K562 (cell line): Measurements from ENCODE around the gene ADSS1. TPM values are rescaled to one million over a fixed set of nuclear protein-coding genes. Genes with fewer than 3 reads are reported as not detected.

ENCODE experiments used
- DACH1 ChIP-seq: fragments of 450-650 bp; IDR thresholded peaks from 2 replicates; pipeline ENCODE4 v1.6.1; 2018; ENCODE audit not compliant: partially characterized antibody
- DEAF1 ChIP-seq: fragments of 450-650 bp; formaldehyde crosslinking; IDR thresholded peaks from 2 replicates; pipeline ENCODE4 v1.4.0; 2020; ENCODE audit warnings: mild to moderate bottlenecking, moderate library complexity
- FOS ChIP-seq: IDR thresholded peaks from 3 replicates; pipeline ENCODE4 v1.6.1; 2011; ENCODE audit not compliant: insufficient read length; ENCODE audit errors: extremely low read depth
- IRF2 ChIP-seq: sonication (generic); formaldehyde crosslinking; IDR thresholded peaks from 2 replicates; pipeline ENCODE4 v1.8.1; 2022; ENCODE audit warnings: mild to moderate bottlenecking, missing genetic modification reagents
- JUND ChIP-seq, 2 experiments: IDR thresholded peaks; 2 replicates in 1 of 2; 3 replicates in 1 of 2; pipeline ENCODE4 v1.6.1; 2011; ENCODE audit warnings: borderline replicate concordance in 2 of 2, low read depth in 2 of 2, low read length in 2 of 2, improper control_type of control experiment in 1 of 2, missing biosample characterization in 1 of 2, missing genetic modification characterization in 1 of 2, missing genetic modification reagents in 1 of 2
- MAX ChIP-seq: sonication (generic); formaldehyde crosslinking; IDR thresholded peaks from 2 replicates; pipeline ENCODE4 v1.9.0; 2022; ENCODE audit warnings: mild to moderate bottlenecking, missing genetic modification reagents
- MCM5 ChIP-seq: fragments of 450-650 bp; IDR thresholded peaks from 2 replicates; pipeline ENCODE4 v1.6.1; 2016; ENCODE audit warnings: low read depth
- MEF2A ChIP-seq: IDR thresholded peaks from 2 replicates; pipeline ENCODE4 v1.6.1; 2011; ENCODE audit warnings: low read depth, mild to moderate bottlenecking, low read length, moderate library complexity; ENCODE audit not compliant: control insufficient read depth
- NUFIP1 ChIP-seq: fragments of 450-650 bp; IDR thresholded peaks from 2 replicates; pipeline ENCODE4 v1.6.1; 2018; ENCODE audit not compliant: partially characterized antibody
- SIN3A ChIP-seq, 2 experiments: fragments of 150-350 bp in 1 of 2; IDR thresholded peaks; 2 replicates each; pipeline ENCODE4 v1.6.1; 2011 to 2016; ENCODE audit warnings: borderline replicate concordance in 2 of 2, low read depth in 2 of 2, low read length in 2 of 2, mild to moderate bottlenecking in 2 of 2, moderate library complexity in 2 of 2; ENCODE audit not compliant: control insufficient read depth in 1 of 2
- SREBF2 ChIP-seq: sonication (generic); formaldehyde crosslinking; IDR thresholded peaks from 2 replicates; pipeline ENCODE4 v1.4.0; 2020; ENCODE audit warnings: mild to moderate bottlenecking, missing genetic modification reagents
- ZFP36 ChIP-seq: fragments of 150-350 bp; IDR thresholded peaks from 2 replicates; pipeline ENCODE4 v1.6.1; 2018; ENCODE audit warnings: low read length, low read depth; ENCODE audit not compliant: partially characterized antibody
- ZNF23 ChIP-seq: fragments of 250-450 bp; sonication (Bioruptor Pico); IDR thresholded peaks from 2 replicates; pipeline ENCODE4 v1.4.0; 2020; ENCODE audit warnings: mild to moderate bottlenecking
- ZNF57 ChIP-seq: fragments of 450-650 bp; formaldehyde crosslinking; IDR thresholded peaks from 2 replicates; pipeline ENCODE4 v1.4.0; 2020; ENCODE audit warnings: mild to moderate bottlenecking, moderate library complexity
- ZNF695 ChIP-seq: fragments of 450-650 bp; formaldehyde crosslinking; IDR thresholded peaks from 2 replicates; pipeline ENCODE4 v1.4.0; 2020; ENCODE audit warnings: mild to moderate bottlenecking, moderate library complexity
- ZNF707 ChIP-seq: fragments of 250-450 bp; sonication (Bioruptor Pico); conservative IDR thresholded peaks from 2 replicates; pipeline ENCODE4 v1.8.0; 2022; ENCODE audit warnings: inconsistent platforms, mild to moderate bottlenecking, moderate library complexity
- polyA plus RNA-seq, 8 experiments: library from polyadenylated mRNA; depleted of rRNA in 4 of 8; stranded (reverse) in 5 of 8; unstranded in 3 of 8; fragments of >200 nt; fragmentation: Nextera tagmentation in 2 of 8; fragmentation: Illumina TruSeq in 1 of 8; extraction: Ambion mirVana in 2 of 8; extraction: Trizol in 1 of 8; gene quantifications; 2 replicates each; pipeline versions ENCODE4 v1.2.1 to v1.2.3, GENCODE V29; 2011 to 2014; ENCODE audit warnings: inconsistent platforms in 1 of 8, missing spikeins in 1 of 8
- total RNA-seq, 7 experiments: library from RNA; depleted of rRNA in 6 of 7; stranded (reverse); fragments of >200 nt in 6 of 7; fragmentation: Illumina TruSeq in 2 of 7; extraction: Trizol in 2 of 7; gene quantifications; 2 replicates each; pipeline versions ENCODE4 v1.2.1 to v1.2.3, GENCODE V29; 2011 to 2021; ENCODE audit warnings: low replicate concordance in 1 of 7
- TF ChIP-seq, protein P1 (sequence below): fragments of 450-650 bp; IDR thresholded peaks from 2 replicates; pipeline ENCODE4 v1.6.1; 2016; ENCODE audit warnings: low read depth

ADSS1 gene
- total and polyA plus RNA-seq, 9 of the 15 experiments (the other 6 are each of a cell fraction or from before 2014, with no cell fraction given): 0.53 to 5.9 (median 3.9) TPM

DNA sequence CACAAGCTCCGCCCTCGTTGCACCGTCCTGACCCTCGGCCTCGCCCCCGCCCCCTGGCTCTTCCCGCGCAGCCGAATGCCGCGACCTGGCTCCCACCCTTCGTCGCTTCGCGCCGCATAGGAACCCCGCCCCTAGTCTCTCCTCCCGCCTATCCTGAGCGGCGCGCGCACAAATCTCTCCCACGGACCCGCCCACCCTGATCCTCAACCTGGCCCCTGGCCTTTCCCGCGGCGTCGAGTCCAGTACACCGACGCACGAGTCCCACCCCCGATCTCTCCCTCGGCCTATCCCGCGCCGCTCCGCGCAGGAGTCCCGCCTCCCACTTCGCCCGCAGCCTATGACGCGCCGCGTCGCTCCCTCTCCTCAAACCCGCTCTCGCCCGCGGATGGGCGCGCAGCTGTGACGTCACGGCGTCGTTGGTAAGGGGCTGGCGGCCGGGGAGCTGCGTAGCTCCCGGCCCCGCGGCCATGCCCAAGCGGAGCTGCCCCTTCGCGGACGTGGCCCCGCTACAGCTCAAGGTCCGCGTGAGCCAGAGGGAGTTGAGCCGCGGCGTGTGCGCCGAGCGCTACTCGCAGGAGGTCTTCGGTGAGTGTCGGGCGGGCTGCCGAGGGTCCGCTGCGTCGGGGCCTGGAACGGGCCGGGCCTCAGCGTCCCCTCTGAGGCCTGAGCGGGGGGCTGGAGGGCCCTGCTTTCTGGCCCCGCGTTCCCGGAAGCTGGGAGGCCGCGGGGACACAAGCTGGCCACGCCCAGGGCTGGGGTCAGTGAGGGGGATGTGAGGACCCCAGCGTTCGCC lies 28.9 kb downstream of the ADSS1 start, which contains the start of gene SIVA1 (continued):
- TF ChIP-seq SREBF2 (CRISPR knock-in tag) (no peak), IRF2 (CRISPR knock-in tag) (no peak), NUFIP1 (no peak), ZNF707 (CRISPR knock-in tag) (no peak), ZNF57 (CRISPR knock-in tag) (no peak), ZNF695 (CRISPR knock-in tag) (no peak), MAX (peak; percentile 50), FOS (peak; percentile 80), JUND (IDR thresholded peaks at IDR 0.05; ENCODE audit: borderline replicate concordance, low read depth, low read length) (peak; percentile 62), JUND (tag; IDR thresholded peaks at IDR 0.05; ENCODE audit: borderline replicate concordance, low read depth, low read length) (peak; percentile 21; the same call in 1 of the 3 replicates), DEAF1 (no peak), SIN3A (IDR thresholded peaks at IDR 0.05; ENCODE audit: borderline replicate concordance in 2 of 2, control insufficient read depth in 1 of 2, low read depth in 2 of 2, low read length in 2 of 2) (peak in 1 of 2 experiments; percentile 83; a peak in 2 of 4 replicates), ZFP36 (no peak), ZNF23 (CRISPR knock-in tag) (no peak), DACH1 (no peak), MEF2A (no peak), MCM5 (no peak)
- TF ChIP-seq, protein P1, sequence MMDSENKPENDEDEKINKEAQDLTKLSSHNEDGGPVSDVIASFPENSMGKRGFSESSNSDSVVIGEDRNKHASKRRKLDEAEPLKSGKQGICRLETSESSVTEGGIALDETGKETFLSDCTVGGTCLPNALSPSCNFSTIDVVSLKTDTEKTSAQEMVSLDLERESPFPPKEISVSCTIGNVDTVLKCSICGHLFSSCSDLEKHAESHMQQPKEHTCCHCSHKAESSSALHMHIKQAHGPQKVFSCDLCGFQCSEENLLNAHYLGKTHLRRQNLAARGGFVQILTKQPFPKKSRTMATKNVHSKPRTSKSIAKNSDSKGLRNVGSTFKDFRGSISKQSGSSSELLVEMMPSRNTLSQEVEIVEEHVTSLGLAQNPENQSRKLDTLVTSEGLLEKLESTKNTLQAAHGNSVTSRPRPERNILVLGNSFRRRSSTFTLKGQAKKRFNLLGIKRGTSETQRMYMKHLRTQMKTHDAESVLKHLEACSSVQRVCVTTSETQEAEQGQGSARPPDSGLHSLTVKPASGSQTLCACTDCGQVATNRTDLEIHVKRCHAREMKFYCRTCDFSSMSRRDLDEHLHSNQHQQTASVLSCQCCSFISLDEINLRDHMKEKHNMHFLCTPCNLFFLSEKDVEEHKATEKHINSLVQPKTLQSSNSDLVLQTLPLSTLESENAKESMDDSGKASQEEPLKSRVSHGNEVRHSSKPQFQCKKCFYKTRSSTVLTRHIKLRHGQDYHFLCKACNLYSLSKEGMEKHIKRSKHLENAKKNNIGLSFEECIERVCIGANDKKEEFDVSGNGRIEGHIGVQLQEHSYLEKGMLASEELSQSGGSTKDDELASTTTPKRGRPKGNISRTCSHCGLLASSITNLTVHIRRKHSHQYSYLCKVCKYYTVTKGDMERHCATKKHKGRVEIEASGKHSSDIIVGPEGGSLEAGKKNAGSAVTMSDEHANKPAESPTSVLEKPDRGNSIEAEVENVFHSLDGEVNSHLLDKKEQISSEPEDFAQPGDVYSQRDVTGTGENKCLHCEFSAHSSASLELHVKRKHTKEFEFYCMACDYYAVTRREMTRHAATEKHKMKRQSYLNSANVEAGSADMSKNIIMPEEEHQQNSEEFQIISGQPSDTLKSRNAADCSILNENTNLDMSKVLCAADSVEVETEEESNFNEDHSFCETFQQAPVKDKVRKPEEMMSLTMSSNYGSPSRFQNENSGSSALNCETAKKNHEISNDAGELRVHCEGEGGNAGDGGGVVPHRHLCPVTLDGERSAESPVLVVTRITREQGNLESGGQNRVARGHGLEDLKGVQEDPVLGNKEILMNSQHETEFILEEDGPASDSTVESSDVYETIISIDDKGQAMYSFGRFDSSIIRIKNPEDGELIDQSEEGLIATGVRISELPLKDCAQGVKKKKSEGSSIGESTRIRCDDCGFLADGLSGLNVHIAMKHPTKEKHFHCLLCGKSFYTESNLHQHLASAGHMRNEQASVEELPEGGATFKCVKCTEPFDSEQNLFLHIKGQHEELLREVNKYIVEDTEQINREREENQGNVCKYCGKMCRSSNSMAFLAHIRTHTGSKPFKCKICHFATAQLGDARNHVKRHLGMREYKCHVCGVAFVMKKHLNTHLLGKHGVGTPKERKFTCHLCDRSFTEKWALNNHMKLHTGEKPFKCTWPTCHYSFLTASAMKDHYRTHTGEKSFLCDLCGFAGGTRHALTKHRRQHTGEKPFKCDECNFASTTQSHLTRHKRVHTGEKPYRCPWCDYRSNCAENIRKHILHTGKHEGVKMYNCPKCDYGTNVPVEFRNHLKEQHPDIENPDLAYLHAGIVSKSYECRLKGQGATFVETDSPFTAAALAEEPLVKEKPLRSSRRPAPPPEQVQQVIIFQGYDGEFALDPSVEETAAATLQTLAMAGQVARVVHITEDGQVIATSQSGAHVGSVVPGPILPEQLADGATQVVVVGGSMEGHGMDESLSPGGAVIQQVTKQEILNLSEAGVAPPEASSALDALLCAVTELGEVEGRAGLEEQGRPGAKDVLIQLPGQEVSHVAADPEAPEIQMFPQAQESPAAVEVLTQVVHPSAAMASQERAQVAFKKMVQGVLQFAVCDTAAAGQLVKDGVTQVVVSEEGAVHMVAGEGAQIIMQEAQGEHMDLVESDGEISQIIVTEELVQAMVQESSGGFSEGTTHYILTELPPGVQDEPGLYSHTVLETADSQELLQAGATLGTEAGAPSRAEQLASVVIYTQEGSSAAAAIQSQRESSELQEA: no peak
